Stimulated activated CD4-positive, alpha-beta T cell treated with anti-CD3 and anti-CD28 coated beads, TNF-alpha, amount 100 ng/mL, for 4 hours (primary cell): ENCODE measurements around the gene MBNL3.
"Not testable (repeated sequence)": the region's sequence is repeated elsewhere in the genome, so short reads cannot be mapped to it uniquely, and the experiment has no call there.

Experiments
- DNase-seq, 3 experiments: peaks; one replicate each; pipeline ENCODE4 v3.0.0-alpha.2; 2020; ENCODE audit warnings: low read depth in 3 of 3

MBNL3 gene

GRCh38 chrX:132369617-132370326, 119.1 kb downstream of the MBNL3 start:
- DNase-seq = no peak

- no peak for DNase-seq
These were observed 120.9 kb downstream of the MBNL3 start for GRCh38 chrX:132367984-132368383.

GRCh38 chrX:132367314-132367713, 121.5 kb downstream of the MBNL3 start:
- DNase-seq = no peak

GRCh38 chrX:132365490-132365889, 123.3 kb downstream of the MBNL3 start:
- no peak for DNase-seq

GRCh38 chrX:132364313-132364712, 124.5 kb downstream of the MBNL3 start:
- no peak for DNase-seq

- DNase-seq = no peak
These were observed 135.4 kb downstream of the MBNL3 start for GRCh38 chrX:132353430-132353829.

GRCh38 chrX:132336172-132336571, 152.7 kb downstream of the MBNL3 start:
- no peak for DNase-seq

GRCh38 chrX:132333351-132333750, 155.5 kb downstream of the MBNL3 start:
- no peak for DNase-seq

- DNase-seq = no peak
These were observed 157.3 kb downstream of the MBNL3 start for GRCh38 chrX:132331532-132331931.

GRCh38 chrX:132331000-132331399, 157.8 kb downstream of the MBNL3 start:
- no peak for DNase-seq

GRCh38 chrX:132330156-132330729, 158.6 kb downstream of the MBNL3 start:
- no peak for DNase-seq

- not testable (repeated sequence) for DNase-seq
These were observed 161.9 kb downstream of the MBNL3 start for GRCh38 chrX:132326960-132327359.
